Body of pancreas (tissue), 4 donors: ENCODE results near the gene TPCN2. TPM values are rescaled to one million over a fixed set of nuclear protein-coding genes. Genes with fewer than 3 reads are reported as not detected.

ENCODE experiments used
- ATAC-seq: fragments of 150-250 bp; one replicate; pipeline ENCODE4 v1.9.1; 2016
- DNase-seq, 4 donors: peaks; one replicate each; pipeline ENCODE4 v3.0.0-alpha.2; 2019
- H3K27ac ChIP-seq, 4 donors: fragments of 200-600 bp; sonication (generic); 1 replicate in 3 of 4; 2 replicates in 1 of 4; pipeline versions ENCODE4 v1.5.1 to v1.6.1; 2016 to 2019; ENCODE audit warnings: mild to moderate bottlenecking in 1 of 4, mixed read lengths in 1 of 4, moderate library complexity in 1 of 4
- H3K27me3 ChIP-seq, 2 donors: fragments of 200-600 bp; sonication (generic); one replicate each; pipeline ENCODE4 v1.6.0; 2016; ENCODE audit warnings: mild to moderate bottlenecking in 1 of 2
- H3K36me3 ChIP-seq, 2 donors: fragments of 200-600 bp; sonication (generic); replicated peaks in 1 of 2; 2 replicates each; pipeline ENCODE4 v1.5.1; 2016; ENCODE audit warnings: low read depth in 2 of 2; ENCODE audit not compliant: insufficient read depth in 1 of 2
- H3K4me1 ChIP-seq: fragments of 200-600 bp; sonication (generic); one replicate; pipeline ENCODE4 v1.6.0; 2016
- H3K4me3 ChIP-seq, 2 donors: fragments of 200-600 bp; sonication (generic); 1 replicate in 1 of 2; 2 replicates in 1 of 2; pipeline ENCODE4 v1.5.1; 2016 to 2019
- H3K9me3 ChIP-seq, 3 donors: fragments of 200-600 bp; sonication (generic); 1 replicate in 2 of 3; 2 replicates in 1 of 3; pipeline ENCODE4 v1.5.1; 2016
- CTCF ChIP-seq, 7 experiments: fragments of 450-650 bp in 4 of 7; fragments of 200-600 bp in 3 of 7; sonication (generic) in 3 of 7; IDR thresholded peaks; one replicate each; pipeline ENCODE4 v1.5.1; 2016 to 2019; ENCODE audit warnings: antibody characterized with exemption in 7 of 7
- POLR2A ChIP-seq, 3 donors: fragments of 450-650 bp; IDR thresholded peaks; one replicate each; pipeline ENCODE4 v1.6.1; 2016; ENCODE audit warnings: antibody characterized with exemption in 3 of 3, mild to moderate bottlenecking in 2 of 3
- WGBS, 2 donors: methylation state at CpG; one replicate each; pipeline ENCODE4 v1.1.5; 2017; 5-methylcytosine and 5-hydroxymethylcytosine counted together
- intact Hi-C: fragments of 100-400 bp; cut with DNase I; formaldehyde crosslinking; loops from one replicate; pipeline ENCODE4 v1.15.1; 2023
- total RNA-seq, 2 donors: library from RNA; depleted of rRNA; stranded (reverse); fragments of >200 nt; gene quantifications; one replicate each; pipeline ENCODE4 v1.1.0, GENCODE V29; 2016

The TPCN2 gene
- total RNA-seq, 2 donors from 2014 or later = 10.9 to 18.9 TPM

GRCh38 chr11:69156673-69157155 is 108.0 kb downstream of the TPCN2 start:
- H3K27ac ChIP-seq = peak overlapping the region; percentile 18 to 81 (median 72)
- no peak overlapping the region for H3K4me3 ChIP-seq
- no peak for ATAC-seq

GRCh38 chr11:69157156-69157821 is 108.6 kb downstream of the TPCN2 start:
- intact Hi-C loops = no loop called here
- Histone ChIP-seq H3K9me3 (no peaks in the 10 kb centered on the region), H3K27me3 (no peaks in the 10 kb centered on the region), H3K36me3 (no peaks in the 10 kb centered on the region), H3K27ac (peak overlapping the region; percentile 18 to 81 (median 72)), H3K4me3 (no peak overlapping the region), H3K4me1 (peaks cover 31% of the 10 kb centered on the region)
- TF ChIP-seq CTCF (IDR thresholded peaks at IDR 0.05) (no peak), POLR2A (IDR thresholded peaks at IDR 0.05) (peak in 2 of 3 donors; percentile 11 to 49)
- WGBS, 2 donors = 27 to 33% methylated on average over 16 to 33 of the region's 44 CpGs
- ATAC-seq (peak; percentile 73), DNase-seq (peak; percentile 51 to 63 (median 57))

More at GRCh38 chr11:69156673-69157155, 108.0 kb downstream of the TPCN2 start:
- Histone ChIP-seq H3K4me1 (peaks cover 32% of the 10 kb centered on the region), H3K36me3 (no peaks in the 10 kb centered on the region), H3K27me3 (no peaks in the 10 kb centered on the region), H3K9me3 (no peaks in the 10 kb centered on the region)
- DNase-seq = peak in 1 of 4 donors; percentile 15
- intact Hi-C loops = no loop called here
- no peak for TF ChIP-seq CTCF (IDR thresholded peaks at IDR 0.05)
- TF ChIP-seq POLR2A (IDR thresholded peaks at IDR 0.05) = no peak
- 79 to 85% methylated on average over 8 to 14 of the region's 15 CpGs for WGBS, 2 donors

- intact Hi-C loops = no loop called here
- WGBS, 2 donors = 89 to 95% methylated on average over 11 to 12 of the region's 15 CpGs
- H3K27ac ChIP-seq = peak overlapping the region; percentile 18 to 81 (median 72)
- H3K4me3 ChIP-seq = no peak overlapping the region
- TF ChIP-seq POLR2A (IDR thresholded peaks at IDR 0.05) = no peak
- TF ChIP-seq CTCF (IDR thresholded peaks at IDR 0.05) = no peak
- no peak for DNase-seq
- no peaks in the 10 kb centered on the region for H3K36me3 ChIP-seq
- H3K9me3 ChIP-seq = no peaks in the 10 kb centered on the region
- no peak for ATAC-seq
- H3K27me3 ChIP-seq = no peaks in the 10 kb centered on the region
- H3K4me1 ChIP-seq = peaks cover 28% of the 10 kb centered on the region
Measured at GRCh38 chr11:69157822-69158231, 109.1 kb downstream of the TPCN2 start.

- no peaks in the 10 kb centered on the region for H3K27me3 ChIP-seq
- H3K4me1 ChIP-seq = peaks cover 28% of the 10 kb centered on the region
- TF ChIP-seq POLR2A (IDR thresholded peaks at IDR 0.05) (no peak), CTCF (IDR thresholded peaks at IDR 0.05) (no peak)
- intact Hi-C loops = no loop called here
- H3K27ac ChIP-seq = peak overlapping the region in 1 of 4 donors; percentile 81
- H3K4me3 ChIP-seq = no peak overlapping the region
- no peaks in the 10 kb centered on the region for H3K36me3 ChIP-seq
- H3K9me3 ChIP-seq = no peaks in the 10 kb centered on the region
- ATAC-seq (no peak), DNase-seq (no peak)
- WGBS, 2 donors = 74 to 80% methylated on average over 18 to 20 of the region's 21 CpGs
Measured at GRCh38 chr11:69158301-69159149, 109.8 kb downstream of the TPCN2 start.
